Breast epithelium (tissue), 4 donors: ENCODE data around the gene YJEFN3. TPM values are rescaled to one million over a fixed set of nuclear protein-coding genes. Genes with fewer than 3 reads are reported as not detected.

Experiments used
- DNase-seq, 2 donors: peaks; one replicate each; pipeline ENCODE4 v3.0.0-alpha.2; 2019; ENCODE audit warnings: low spot score in 2 of 2
- H3K27ac ChIP-seq, 2 donors: fragments of 200-600 bp; sonication (generic) in 1 of 2; one replicate each; pipeline ENCODE4 v1.5.1; 2016 to 2019; ENCODE audit warnings: mild to moderate bottlenecking in 1 of 2
- H3K27me3 ChIP-seq, 2 donors: fragments of 200-600 bp; sonication (generic) in 1 of 2; one replicate each; pipeline versions ENCODE4 v1.5.1 to v1.6.0; 2017 to 2019; ENCODE audit warnings: control low read depth in 1 of 2, mild to moderate bottlenecking in 1 of 2
- H3K36me3 ChIP-seq: fragments of 200-600 bp; one replicate; pipeline ENCODE4 v1.5.1; 2019
- H3K4me1 ChIP-seq, 2 donors: fragments of 200-600 bp; sonication (generic); one replicate each; pipeline ENCODE4 v1.5.1; 2016 to 2019; ENCODE audit warnings: control low read depth in 1 of 2
- H3K4me3 ChIP-seq, 3 donors: fragments of 200-600 bp; sonication (generic); 1 replicate in 2 of 3; 2 replicates in 1 of 3; pipeline ENCODE4 v1.5.1; 2016 to 2019; ENCODE audit warnings: mild to moderate bottlenecking in 3 of 3, moderate library complexity in 2 of 3
- H3K9me3 ChIP-seq, 2 donors: fragments of 200-600 bp; sonication (generic) in 1 of 2; one replicate each; pipeline ENCODE4 v1.5.1; 2016 to 2019; ENCODE audit warnings: control low read depth in 1 of 2
- POLR2A ChIP-seq: fragments of 450-650 bp; IDR thresholded peaks from one replicate; pipeline ENCODE4 v1.6.1; 2016; ENCODE audit warnings: antibody characterized with exemption, mild to moderate bottlenecking, moderate library complexity
- POLR2AphosphoS5 ChIP-seq, 3 donors: sonication (generic); formaldehyde crosslinking; IDR thresholded peaks; one replicate each; pipeline ENCODE4 v1.6.1; 2017; ENCODE audit warnings: antibody characterized with exemption in 3 of 3
- intact Hi-C: fragments of 100-400 bp; cut with DNase I; formaldehyde crosslinking; loops from one replicate; pipeline ENCODE4 v1.15.1; 2023; ENCODE audit warnings: low total_unique reads
- total RNA-seq, 3 donors: library from RNA; depleted of rRNA; stranded (reverse); fragments of >200 nt; gene quantifications; one replicate each; pipeline ENCODE4 v1.1.0, GENCODE V29; 2016
- TF ChIP-seq, protein P1 (sequence below), 3 donors: fragments of 450-650 bp; IDR thresholded peaks; one replicate each; pipeline ENCODE4 v1.5.1; 2016 to 2017; ENCODE audit warnings: antibody characterized with exemption in 3 of 3, mild to moderate bottlenecking in 3 of 3, moderate library complexity in 3 of 3

The YJEFN3 gene
- total RNA-seq, 3 donors from 2014 or later, result 0.88 to 2.0 (median 1.3) TPM

DNA sequence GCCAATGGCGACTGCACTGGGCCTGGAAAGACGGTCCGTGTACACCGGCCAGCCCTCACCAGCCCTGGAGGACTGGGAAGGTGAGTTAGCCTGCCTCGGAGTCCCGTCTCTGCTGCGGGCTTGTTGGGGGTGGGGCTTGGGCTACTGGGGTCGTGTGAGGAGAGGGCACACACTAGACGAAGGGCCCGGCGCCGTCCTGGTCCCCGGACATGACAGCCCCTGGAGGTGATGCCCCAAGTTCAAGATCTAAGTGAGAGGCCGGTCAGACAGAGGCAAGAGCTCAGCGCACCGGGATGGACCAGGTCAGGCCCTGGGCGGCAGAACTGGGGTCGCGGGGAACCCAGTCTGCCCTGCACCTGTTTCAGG lies 11.0 kb downstream of the YJEFN3 start:
- no peak overlapping the region for H3K4me3 ChIP-seq
- TF ChIP-seq POLR2AphosphoS5 (IDR thresholded peaks at IDR 0.05), result no peak
- TF ChIP-seq, protein P1, sequence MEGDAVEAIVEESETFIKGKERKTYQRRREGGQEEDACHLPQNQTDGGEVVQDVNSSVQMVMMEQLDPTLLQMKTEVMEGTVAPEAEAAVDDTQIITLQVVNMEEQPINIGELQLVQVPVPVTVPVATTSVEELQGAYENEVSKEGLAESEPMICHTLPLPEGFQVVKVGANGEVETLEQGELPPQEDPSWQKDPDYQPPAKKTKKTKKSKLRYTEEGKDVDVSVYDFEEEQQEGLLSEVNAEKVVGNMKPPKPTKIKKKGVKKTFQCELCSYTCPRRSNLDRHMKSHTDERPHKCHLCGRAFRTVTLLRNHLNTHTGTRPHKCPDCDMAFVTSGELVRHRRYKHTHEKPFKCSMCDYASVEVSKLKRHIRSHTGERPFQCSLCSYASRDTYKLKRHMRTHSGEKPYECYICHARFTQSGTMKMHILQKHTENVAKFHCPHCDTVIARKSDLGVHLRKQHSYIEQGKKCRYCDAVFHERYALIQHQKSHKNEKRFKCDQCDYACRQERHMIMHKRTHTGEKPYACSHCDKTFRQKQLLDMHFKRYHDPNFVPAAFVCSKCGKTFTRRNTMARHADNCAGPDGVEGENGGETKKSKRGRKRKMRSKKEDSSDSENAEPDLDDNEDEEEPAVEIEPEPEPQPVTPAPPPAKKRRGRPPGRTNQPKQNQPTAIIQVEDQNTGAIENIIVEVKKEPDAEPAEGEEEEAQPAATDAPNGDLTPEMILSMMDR (IDR thresholded peaks at IDR 0.05), result no peak
- no peak for TF ChIP-seq POLR2A
- H3K4me1 ChIP-seq, result peaks cover 0 to 7% of the 10 kb centered on the region in 2 donors
- H3K27me3 ChIP-seq, result no peaks in the 10 kb centered on the region
- no peaks in the 10 kb centered on the region for H3K36me3 ChIP-seq
- DNase-seq, result no peak
- peaks cover 0 to 5% of the 10 kb centered on the region in 2 donors for H3K9me3 ChIP-seq
- H3K27ac ChIP-seq, result no peak overlapping the region
- intact Hi-C loops, result loop anchor here (10.0 kb wide), 1 partner anchor 415 kb away; no protein-coding TSS in a partner anchor

DNA sequence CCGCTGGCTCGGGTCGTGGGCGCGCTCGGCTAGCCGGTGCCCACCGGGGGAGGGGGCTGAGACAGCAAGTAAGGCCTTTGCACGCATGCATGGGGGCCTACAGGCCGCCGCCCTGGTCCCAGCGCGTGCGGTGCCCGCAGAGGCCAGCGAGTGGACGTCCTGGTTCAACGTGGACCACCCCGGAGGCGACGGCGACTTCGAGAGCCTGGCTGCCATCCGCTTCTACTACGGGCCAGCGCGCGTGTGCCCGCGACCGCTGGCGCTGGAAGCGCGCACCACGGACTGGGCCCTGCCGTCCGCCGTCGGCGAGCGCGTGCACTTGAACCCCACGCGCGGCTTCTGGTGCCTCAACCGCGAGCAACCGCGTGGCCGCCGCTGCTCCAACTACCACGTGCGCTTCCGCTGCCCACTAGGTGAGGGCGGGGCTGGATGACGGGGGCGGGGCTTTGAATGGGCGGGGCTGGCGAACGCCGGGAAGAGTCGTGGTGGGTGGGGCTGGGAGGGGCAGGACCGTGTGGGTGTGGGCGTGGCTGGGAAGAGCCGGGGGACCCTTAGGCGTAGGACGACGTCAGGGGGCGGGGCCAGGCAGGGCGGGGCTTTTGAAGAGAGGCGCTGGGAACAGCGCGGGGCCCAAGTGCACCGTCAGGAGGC lies 11.5 kb downstream of the YJEFN3 start:
- Histone ChIP-seq H3K27ac (no peak overlapping the region), H3K4me3 (peak overlapping the region in 2 of 3 donors; percentile 39 to 54), H3K36me3 (no peaks in the 10 kb centered on the region), H3K9me3 (peaks cover 0 to 5% of the 10 kb centered on the region in 2 donors), H3K4me1 (peaks cover 0 to 7% of the 10 kb centered on the region in 2 donors), H3K27me3 (no peaks in the 10 kb centered on the region)
- intact Hi-C loops, result no loop called here
- DNase-seq, result no peak
- TF ChIP-seq POLR2A (no peak), POLR2AphosphoS5 (IDR thresholded peaks at IDR 0.05) (no peak)
- TF ChIP-seq, protein P1 (IDR thresholded peaks at IDR 0.05), result no peak

DNA sequence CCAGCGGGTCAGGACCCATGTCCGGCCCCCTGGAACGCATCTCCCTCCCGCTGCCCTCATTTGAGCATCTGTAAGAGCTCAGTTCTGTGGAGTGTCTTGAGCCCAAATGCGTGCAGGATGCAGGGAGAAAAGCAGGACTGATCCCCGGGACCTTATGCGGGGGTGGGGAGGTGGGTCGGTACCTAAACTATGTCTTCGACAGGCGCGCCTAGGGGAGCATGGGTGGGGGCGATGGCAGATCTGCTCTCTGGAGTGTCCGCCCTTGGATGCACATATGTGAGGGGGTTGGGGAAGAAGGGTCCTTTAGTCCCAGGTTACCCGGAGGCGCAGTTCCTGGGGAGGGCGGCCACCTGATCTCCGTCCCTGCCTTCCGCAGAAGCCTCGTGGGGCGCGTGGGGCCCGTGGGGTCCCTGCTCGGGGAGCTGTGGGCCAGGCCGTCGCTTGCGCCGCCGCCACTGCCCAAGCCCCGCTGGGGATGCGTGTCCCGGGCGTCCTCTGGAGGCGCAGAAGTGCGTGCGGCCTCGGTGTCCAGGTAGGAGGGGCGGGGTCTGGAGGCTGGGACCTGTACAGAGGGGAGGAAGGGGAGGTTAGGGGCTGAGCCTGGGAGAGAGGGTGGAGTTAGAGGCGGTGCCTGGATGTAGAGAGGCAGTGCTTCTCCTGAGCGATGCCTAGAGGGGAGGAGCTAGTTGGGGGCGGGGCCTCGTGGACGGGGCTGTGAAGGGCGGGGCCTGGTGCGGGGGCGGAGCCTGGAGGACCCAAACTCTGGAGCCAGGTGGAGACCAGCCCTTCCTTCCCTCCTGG lies 12.2 kb downstream of the YJEFN3 start:
- peak in 1 of 2 donors; percentile 48 for DNase-seq
- Histone ChIP-seq H3K36me3 (no peaks in the 10 kb centered on the region), H3K4me3 (peak overlapping the region in 2 of 3 donors; percentile 39 to 54), H3K27me3 (no peaks in the 10 kb centered on the region), H3K9me3 (peaks cover 0 to 5% of the 10 kb centered on the region in 2 donors), H3K4me1 (peaks cover 0 to 7% of the 10 kb centered on the region in 2 donors), H3K27ac (no peak overlapping the region)
- no peak for TF ChIP-seq POLR2AphosphoS5 (IDR thresholded peaks at IDR 0.05)
- intact Hi-C loops, result no loop called here

DNA sequence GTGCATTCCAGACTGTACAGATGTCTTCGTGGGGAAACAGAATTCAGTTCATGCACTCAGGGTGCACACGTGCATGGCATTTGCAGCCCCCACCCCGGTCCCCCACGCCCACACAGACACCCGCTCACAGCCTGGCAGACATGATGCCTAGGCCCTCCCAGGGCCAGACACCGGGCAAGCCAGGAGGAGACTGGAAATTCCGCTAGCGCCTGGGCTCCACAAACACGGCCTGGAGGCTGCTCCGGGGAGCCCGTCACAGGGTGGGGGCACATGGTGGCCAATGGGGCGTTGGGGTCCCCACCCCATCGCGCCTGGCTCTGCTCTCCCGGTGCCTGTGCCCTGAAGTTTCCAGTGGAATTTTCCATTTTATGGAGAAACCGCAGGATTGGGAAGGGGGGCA lies 12.9 kb downstream of the YJEFN3 start:
- Histone ChIP-seq H3K27ac (no peak overlapping the region), H3K4me3 (peak overlapping the region in 2 of 3 donors; percentile 39 to 54), H3K36me3 (no peaks in the 10 kb centered on the region), H3K9me3 (peaks cover 0 to 5% of the 10 kb centered on the region in 2 donors), H3K27me3 (no peaks in the 10 kb centered on the region), H3K4me1 (peaks cover 0 to 7% of the 10 kb centered on the region in 2 donors)
- DNase-seq, result no peak
- intact Hi-C loops, result no loop called here
- TF ChIP-seq, protein P1 (IDR thresholded peaks at IDR 0.05), result no peak
- TF ChIP-seq POLR2A, result no peak
- TF ChIP-seq POLR2AphosphoS5 (IDR thresholded peaks at IDR 0.05), result no peak

DNA sequence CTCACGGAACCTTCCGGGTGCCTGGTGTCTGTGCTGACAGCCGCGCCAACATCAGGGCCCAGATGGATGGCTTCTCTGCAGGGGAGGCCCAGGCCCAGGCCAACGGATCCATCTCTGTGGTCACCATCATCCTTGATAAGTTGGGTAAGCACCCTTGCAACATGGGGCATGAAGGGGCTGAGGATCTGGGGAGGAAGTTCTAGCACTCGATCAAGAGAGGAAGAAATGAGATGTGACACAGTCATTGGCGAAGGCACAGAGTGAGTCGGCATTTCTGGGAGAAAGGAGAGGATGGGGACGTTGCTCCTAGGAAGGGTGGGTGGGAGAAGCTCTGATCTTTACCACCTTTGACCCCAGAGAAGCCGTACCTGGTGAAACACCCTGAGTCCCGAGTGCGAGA lies 13.8 kb downstream of the YJEFN3 start:
- Histone ChIP-seq H3K9me3 (peaks cover 0 to 5% of the 10 kb centered on the region in 2 donors), H3K27ac (no peak overlapping the region), H3K36me3 (no peaks in the 10 kb centered on the region), H3K27me3 (no peaks in the 10 kb centered on the region), H3K4me3 (no peak overlapping the region), H3K4me1 (peaks cover 0 to 7% of the 10 kb centered on the region in 2 donors)
- TF ChIP-seq, protein P1 (IDR thresholded peaks at IDR 0.05), result no peak
- TF ChIP-seq POLR2A, result no peak
- TF ChIP-seq POLR2AphosphoS5 (IDR thresholded peaks at IDR 0.05), result no peak
- DNase-seq, result no peak
- intact Hi-C loops, result no loop called here
